ENCODE measurements around the gene SRPK3. TPM values are rescaled to one million over a fixed set of nuclear protein-coding genes. Genes with fewer than 3 reads are reported as not detected.

SRPK3 gene
- total and polyA plus RNA-seq, 4 donors: 1.2 to 10.6 (median 4.4) TPM

Other genes starting within 250 kb of the SRPK3 start
- 10 to 100 TPM; 14.8 to 19.8 TPM for gene CCNQ, start 181.9 kb upstream of the SRPK3 start, total RNA-seq
- gene CCNQ, start 181.9 kb upstream of the SRPK3 start, polyA plus RNA-seq (ENCODE audit: insufficient read length in 2 of 2): 10 to 100 TPM; 28.7 to 29.3 TPM
- under 1 TPM; 0.55 to 0.79 TPM for gene DUSP9, start 133.8 kb upstream of the SRPK3 start, total RNA-seq
- 1 to 10 TPM; 2.1 to 3.1 TPM for gene DUSP9, start 133.8 kb upstream of the SRPK3 start, polyA plus RNA-seq (ENCODE audit: insufficient read length in 2 of 2)
- 10 to 100 TPM; 24.2 to 38.6 TPM for gene PNCK, start 107.2 kb upstream of the SRPK3 start, total RNA-seq
- gene PNCK, start 107.2 kb upstream of the SRPK3 start, polyA plus RNA-seq (ENCODE audit: insufficient read length in 2 of 2): 100 to 1,000 TPM; 131 to 142 TPM
- gene SLC6A8, start 93.1 kb upstream of the SRPK3 start, total RNA-seq: 10 to 100 TPM; 22.3 to 22.5 TPM
- 10 to 100 TPM; 72.5 to 77.0 TPM for gene SLC6A8, start 93.1 kb upstream of the SRPK3 start, polyA plus RNA-seq (ENCODE audit: insufficient read length in 2 of 2)
- gene BCAP31, start 56.7 kb upstream of the SRPK3 start, total RNA-seq: 100 to 1,000 TPM; 106 to 121 TPM
- 100 to 1,000 TPM; 166 to 173 TPM for gene BCAP31, start 56.7 kb upstream of the SRPK3 start, polyA plus RNA-seq (ENCODE audit: insufficient read length in 2 of 2)
- 1 to 10 TPM; 4.1 to 7.7 TPM for gene ABCD1, start 56.2 kb upstream of the SRPK3 start, total RNA-seq
- 10 to 100 TPM in 1 of 2 donors, 1 to 10 TPM in 1; 9.4 to 10.6 TPM for gene ABCD1, start 56.2 kb upstream of the SRPK3 start, polyA plus RNA-seq (ENCODE audit: insufficient read length in 2 of 2)
- 10 to 100 TPM; 14.6 to 21.7 TPM for gene PLXNB3, start 16.8 kb upstream of the SRPK3 start, total RNA-seq
- gene PLXNB3, start 16.8 kb upstream of the SRPK3 start, polyA plus RNA-seq (ENCODE audit: insufficient read length in 2 of 2): 100 to 1,000 TPM; 132 to 136 TPM
- 10 to 100 TPM; 36.3 to 59.0 TPM for gene IDH3G, start 13.3 kb downstream of the SRPK3 start, total RNA-seq
- 100 to 1,000 TPM; 122 to 138 TPM for gene IDH3G, start 13.3 kb downstream of the SRPK3 start, polyA plus RNA-seq (ENCODE audit: insufficient read length in 2 of 2)
- 100 to 1,000 TPM in 1 of 2 donors, 10 to 100 TPM in 1; 95.5 to 317 TPM for gene SSR4, start 13.6 kb downstream of the SRPK3 start, total RNA-seq
- 100 to 1,000 TPM; 166 to 186 TPM for gene SSR4, start 13.6 kb downstream of the SRPK3 start, polyA plus RNA-seq (ENCODE audit: insufficient read length in 2 of 2)
- gene PDZD4, start 49.5 kb downstream of the SRPK3 start, total RNA-seq: 10 to 100 TPM; 49.2 to 57.0 TPM
- gene PDZD4, start 49.5 kb downstream of the SRPK3 start, polyA plus RNA-seq (ENCODE audit: insufficient read length in 2 of 2): 100 to 1,000 TPM; 228 to 243 TPM
- gene L1CAM, start 105.1 kb downstream of the SRPK3 start, total RNA-seq: 10 to 100 TPM; 26.3 to 93.3 TPM
- 100 to 1,000 TPM; 165 to 179 TPM for gene L1CAM, start 105.1 kb downstream of the SRPK3 start, polyA plus RNA-seq (ENCODE audit: insufficient read length in 2 of 2)
- under 1 TPM in 1 of 2 donors, not detected in 1; 0.11 TPM for gene AVPR2, start 123.6 kb downstream of the SRPK3 start, total RNA-seq
- gene AVPR2, start 123.6 kb downstream of the SRPK3 start, polyA plus RNA-seq (ENCODE audit: insufficient read length in 2 of 2): under 1 TPM; 0.21 to 0.24 TPM
- gene ARHGAP4, start 145.2 kb downstream of the SRPK3 start, total RNA-seq: 10 to 100 TPM; 14.9 to 20.4 TPM
- gene ARHGAP4, start 145.2 kb downstream of the SRPK3 start, polyA plus RNA-seq (ENCODE audit: insufficient read length in 2 of 2): 10 to 100 TPM; 26.0 to 26.5 TPM
- gene NAA10, start 154.0 kb downstream of the SRPK3 start, total RNA-seq: 10 to 100 TPM; 26.9 to 60.0 TPM
- gene NAA10, start 154.0 kb downstream of the SRPK3 start, polyA plus RNA-seq (ENCODE audit: insufficient read length in 2 of 2): 100 to 1,000 TPM; 106 to 115 TPM
- gene RENBP, start 163.6 kb downstream of the SRPK3 start, total RNA-seq: 10 to 100 TPM in 1 of 2 donors, 1 to 10 TPM in 1; 7.0 to 10.4 TPM
- 10 to 100 TPM; 10.2 to 11.6 TPM for gene RENBP, start 163.6 kb downstream of the SRPK3 start, polyA plus RNA-seq (ENCODE audit: insufficient read length in 2 of 2)
- gene HCFC1, start 190.8 kb downstream of the SRPK3 start, total RNA-seq: 10 to 100 TPM; 13.1 to 24.0 TPM
- gene HCFC1, start 190.8 kb downstream of the SRPK3 start, polyA plus RNA-seq (ENCODE audit: insufficient read length in 2 of 2): 10 to 100 TPM; 47.7 to 56.3 TPM
- gene TMEM187, start 191.7 kb downstream of the SRPK3 start, total RNA-seq: 1 to 10 TPM; 2.0 to 9.0 TPM
- 1 to 10 TPM; 6.8 to 8.9 TPM for gene TMEM187, start 191.7 kb downstream of the SRPK3 start, polyA plus RNA-seq (ENCODE audit: insufficient read length in 2 of 2)
- 10 to 100 TPM; 10.2 to 28.9 TPM for gene IRAK1, start 238.9 kb downstream of the SRPK3 start, total RNA-seq
- 10 to 100 TPM; 65.0 to 68.4 TPM for gene IRAK1, start 238.9 kb downstream of the SRPK3 start, polyA plus RNA-seq (ENCODE audit: insufficient read length in 2 of 2)